Measurements from ENCODE around the gene NEK2. TPM values are rescaled to one million over a fixed set of nuclear protein-coding genes. Genes with fewer than 3 reads are reported as not detected.
A peak's percentile ranks its signal among the peaks of the same experiment; 100 is the strongest.

The NEK2 gene
- total and polyA plus RNA-seq, 10 donors, result 0.38 to 5.5 (median 2.0) TPM

GRCh38 chr1:211654838-211655787 lies 20.3 kb downstream of the NEK2 start:
- WGBS, 5 donors, result 46 to 68% (median 51%) methylated on average over 18 to 27 of the region's 27 CpGs

GRCh38 chr1:211653959-211654496 lies 21.4 kb downstream of the NEK2 start:
- no peak for TF ChIP-seq POLR2A (IDR thresholded peaks at IDR 0.05)
- no peak for TF ChIP-seq CTCF (IDR thresholded peaks at IDR 0.05 in 8 of 11, conservative IDR thresholded peaks at IDR 0.05 in 3 of 11)
- TF ChIP-seq POLR2AphosphoS5 (IDR thresholded peaks at IDR 0.05), result no peak
- 62 to 71% (median 62%) methylated on average over 9 of the region's 9 CpGs for WGBS, 5 donors
- no peaks in the 10 kb centered on the region for H3K9me3 ChIP-seq
- no peaks in the 10 kb centered on the region for H3K36me3 ChIP-seq
- no peak overlapping the region for H3K27ac ChIP-seq
- peaks cover 0 to 21% (median 10%) of the 10 kb centered on the region in 6 donors for H3K4me1 ChIP-seq
- peaks cover 0 to 6% (median 0%) of the 10 kb centered on the region in 7 donors for H3K27me3 ChIP-seq (replicated peaks in 1 of 7)
- intact Hi-C loops (cut with DNase I; ENCODE audit: low total_unique reads), result loop anchor here (5.0 kb wide), 1 partner anchor 137 kb away; no protein-coding TSS in a partner anchor
- DNase-seq, result no peak
- no peak overlapping the region for H3K4me3 ChIP-seq

More at GRCh38 chr1:211654838-211655787, 20.3 kb downstream of the NEK2 start:
- peak; percentile 95 for DNase-seq
- no peaks in the 10 kb centered on the region for H3K9me3 ChIP-seq
- peaks cover 0 to 6% (median 0%) of the 10 kb centered on the region in 7 donors for H3K27me3 ChIP-seq (replicated peaks in 1 of 7)
- H3K4me3 ChIP-seq, result peak overlapping the region in 1 of 8 donors; percentile 13
- H3K36me3 ChIP-seq, result no peaks in the 10 kb centered on the region
- H3K4me1 ChIP-seq, result peaks cover 0 to 17% (median 10%) of the 10 kb centered on the region in 6 donors
- intact Hi-C loops (cut with DNase I; ENCODE audit: low total_unique reads), result loop anchor here (5.0 kb wide), 2 partner anchors 138 to 328 kb away; partner anchors contain the start of gene TRAF5
- H3K27ac ChIP-seq, result no peak overlapping the region
- no peak for TF ChIP-seq POLR2A (IDR thresholded peaks at IDR 0.05)
- TF ChIP-seq CTCF (IDR thresholded peaks at IDR 0.05 in 8 of 11, conservative IDR thresholded peaks at IDR 0.05 in 3 of 11), result peak; percentile 58 to 92 (median 87)
- TF ChIP-seq POLR2AphosphoS5 (IDR thresholded peaks at IDR 0.05), result peak in 1 of 3 donors; percentile 60

- TF ChIP-seq CTCF (IDR thresholded peaks at IDR 0.05 in 8 of 11, conservative IDR thresholded peaks at IDR 0.05 in 3 of 11) (no peak), POLR2A (IDR thresholded peaks at IDR 0.05) (no peak), POLR2AphosphoS5 (IDR thresholded peaks at IDR 0.05) (no peak)
- H3K27me3 ChIP-seq (replicated peaks in 1 of 7), result peaks cover 0 to 6% (median 0%) of the 10 kb centered on the region in 7 donors
- 77 to 91% (median 86%) methylated on average over 4 of the region's 4 CpGs for WGBS, 5 donors
- H3K9me3 ChIP-seq, result no peaks in the 10 kb centered on the region
- no peak overlapping the region for H3K27ac ChIP-seq
- intact Hi-C loops (cut with DNase I; ENCODE audit: low total_unique reads), result loop anchor here (5.0 kb wide), 1 partner anchor 136 kb away; no protein-coding TSS in a partner anchor
- no peaks in the 10 kb centered on the region for H3K36me3 ChIP-seq
- H3K4me3 ChIP-seq, result no peak overlapping the region
- peaks cover 0 to 26% (median 10%) of the 10 kb centered on the region in 6 donors for H3K4me1 ChIP-seq
- no peak for DNase-seq
Measured at GRCh38 chr1:211653293-211653692, 22.1 kb downstream of the NEK2 start.

Measured in spleen (tissue), 11 donors.